Central memory CD8-positive, alpha-beta T cell (primary cell): ENCODE data around the gene WRNIP1.
"Not testable (repeated sequence)": the region's sequence is repeated elsewhere in the genome, so short reads cannot be mapped to it uniquely, and the experiment has no call there.

ENCODE experiments used
- ATAC-seq: fragments of 150-1000 bp; cut with Tn5 transposase; replicated peaks from 2 replicates; pipeline ENCODE4 v1.10.0; 2022; ENCODE audit warnings: mild to moderate bottlenecking, moderate FRiP score, moderate number of reproducible peaks; ENCODE audit not compliant: poor library complexity, severe bottlenecking; ENCODE audit errors: extremely low read depth
- DNase-seq, 2 donors: peaks; one replicate each; pipeline ENCODE4 v3.0.0; 2021; ENCODE audit warnings: low spot score in 2 of 2
- H3K27ac Mint-ChIP-seq: one replicate; pipeline ENCODE4 v1.8.0; 2022; ENCODE audit warnings: low read depth, mild to moderate bottlenecking, moderate library complexity, mixed read lengths
- H3K27me3 Mint-ChIP-seq: one replicate; pipeline ENCODE4 v1.8.0; 2022; ENCODE audit warnings: mixed read lengths
- H3K36me3 Mint-ChIP-seq: one replicate; pipeline ENCODE4 v1.8.0; 2022; ENCODE audit warnings: mild to moderate bottlenecking, moderate library complexity, mixed read lengths; ENCODE audit not compliant: insufficient read depth
- H3K4me1 Mint-ChIP-seq: one replicate; pipeline ENCODE4 v1.8.0; 2022; ENCODE audit warnings: mixed read lengths
- H3K4me3 Mint-ChIP-seq: one replicate; pipeline ENCODE4 v1.8.0; 2022; ENCODE audit warnings: mild to moderate bottlenecking, moderate library complexity, mixed read lengths
- H3K9me3 Mint-ChIP-seq: one replicate; pipeline ENCODE4 v1.8.0; 2022; ENCODE audit warnings: mixed read lengths

WRNIP1 gene

GRCh38 chr6:2756687-2757224 is 8.4 kb upstream of the WRNIP1 start:
- no peak for DNase-seq
- peaks cover 6% of the 10 kb centered on the region for H3K4me1 Mint-ChIP-seq

GRCh38 chr6:2758980-2759379 is 6.2 kb upstream of the WRNIP1 start:
- Mint-ChIP-seq H3K27ac (no peak overlapping the region), H3K27me3 (peaks cover 23% of the 10 kb centered on the region), H3K9me3 (no peaks in the 10 kb centered on the region), H3K4me3 (no peak overlapping the region), H3K36me3 (no peaks in the 10 kb centered on the region), H3K4me1 (no peaks in the 10 kb centered on the region)
- ATAC-seq (no peak), DNase-seq (no peak)

More at GRCh38 chr6:2756687-2757224, 8.4 kb upstream of the WRNIP1 start:
- ATAC-seq = no peak
- Mint-ChIP-seq H3K4me3 (no peak overlapping the region), H3K27me3 (peaks cover 34% of the 10 kb centered on the region), H3K9me3 (no peaks in the 10 kb centered on the region), H3K36me3 (no peaks in the 10 kb centered on the region), H3K27ac (no peak overlapping the region)

GRCh38 chr6:2760882-2761842 is 4.0 kb upstream of the WRNIP1 start:
- ATAC-seq (no peak), DNase-seq (no peak)

GRCh38 chr6:2762868-2763267 is 2.3 kb upstream of the WRNIP1 start:
- H3K9me3 Mint-ChIP-seq, H3K27me3 Mint-ChIP-seq, H3K27ac Mint-ChIP-seq, ATAC-seq, H3K4me3 Mint-ChIP-seq, DNase-seq: not testable (repeated sequence)
- peaks cover 18% of the 10 kb centered on the region for H3K36me3 Mint-ChIP-seq
- H3K4me1 Mint-ChIP-seq = peaks cover 22% of the 10 kb centered on the region

More at GRCh38 chr6:2760882-2761842, 4.0 kb upstream of the WRNIP1 start:
- H3K27ac Mint-ChIP-seq = peak overlapping the region; percentile 76
- peak overlapping the region; percentile 33 for H3K4me3 Mint-ChIP-seq
- no peaks in the 10 kb centered on the region for H3K9me3 Mint-ChIP-seq
- H3K27me3 Mint-ChIP-seq = peaks cover 14% of the 10 kb centered on the region
- H3K4me1 Mint-ChIP-seq = peaks cover 7% of the 10 kb centered on the region
- peaks cover 10% of the 10 kb centered on the region for H3K36me3 Mint-ChIP-seq

GRCh38 chr6:2763345-2763841 is 1.8 kb upstream of the WRNIP1 start:
- no peak overlapping the region for H3K4me3 Mint-ChIP-seq

GRCh38 chr6:2763876-2764540 is 1.2 kb upstream of the WRNIP1 start:
- Mint-ChIP-seq H3K9me3 (no peaks in the 10 kb centered on the region), H3K36me3 (peaks cover 18% of the 10 kb centered on the region), H3K27me3 (no peaks in the 10 kb centered on the region), H3K4me3 (peak overlapping the region; percentile 85), H3K4me1 (peaks cover 34% of the 10 kb centered on the region), H3K27ac (peak overlapping the region; percentile 98)
- ATAC-seq (no peak), DNase-seq (no peak)

More at GRCh38 chr6:2763345-2763841, 1.8 kb upstream of the WRNIP1 start:
- Mint-ChIP-seq H3K27me3 (no peaks in the 10 kb centered on the region), H3K27ac (no peak overlapping the region), H3K4me1 (peaks cover 28% of the 10 kb centered on the region), H3K36me3 (peaks cover 18% of the 10 kb centered on the region), H3K9me3 (no peaks in the 10 kb centered on the region)
- DNase-seq (no peak), ATAC-seq (no peak)

GRCh38 chr6:2764610-2765165 is 505 bp upstream of the WRNIP1 start:
- H3K4me1 Mint-ChIP-seq = peaks cover 38% of the 10 kb centered on the region
- H3K9me3 Mint-ChIP-seq = no peaks in the 10 kb centered on the region
- DNase-seq = peak; percentile 49 to 61
- peak overlapping the region; percentile 85 for H3K4me3 Mint-ChIP-seq
- no peaks in the 10 kb centered on the region for H3K27me3 Mint-ChIP-seq
- peak overlapping the region; percentile 98 for H3K27ac Mint-ChIP-seq
- ATAC-seq = peak; percentile 66
- H3K36me3 Mint-ChIP-seq = peaks cover 18% of the 10 kb centered on the region

- Mint-ChIP-seq H3K27me3 (no peaks in the 10 kb centered on the region), H3K4me1 (peaks cover 50% of the 10 kb centered on the region), H3K4me3 (peak overlapping the region; percentile 85), H3K27ac (peak overlapping the region; percentile 75), H3K36me3 (peaks cover 25% of the 10 kb centered on the region), H3K9me3 (no peaks in the 10 kb centered on the region)
- peak in 1 of 2 donors; percentile 19 for DNase-seq
- no peak for ATAC-seq
These were observed 938 bp downstream of the WRNIP1 start for GRCh38 chr6:2765896-2766766.

- peak overlapping the region; percentile 85 for H3K4me3 Mint-ChIP-seq
- no peaks in the 10 kb centered on the region for H3K9me3 Mint-ChIP-seq
- H3K36me3 Mint-ChIP-seq = peaks cover 30% of the 10 kb centered on the region
- peaks cover 57% of the 10 kb centered on the region for H3K4me1 Mint-ChIP-seq
- DNase-seq = no peak
- ATAC-seq = no peak
- no peaks in the 10 kb centered on the region for H3K27me3 Mint-ChIP-seq
- H3K27ac Mint-ChIP-seq = peak overlapping the region; percentile 75
These were observed 1.8 kb downstream of the WRNIP1 start for GRCh38 chr6:2766767-2767656.

GRCh38 chr6:2767657-2768524 is 2.7 kb downstream of the WRNIP1 start:
- Mint-ChIP-seq H3K27me3 (no peaks in the 10 kb centered on the region), H3K4me3 (peak overlapping the region; percentile 85), H3K36me3 (peaks cover 34% of the 10 kb centered on the region), H3K27ac (peak overlapping the region; percentile 75), H3K9me3 (no peaks in the 10 kb centered on the region), H3K4me1 (peaks cover 60% of the 10 kb centered on the region)
- DNase-seq (no peak), ATAC-seq (no peak)
